Smooth muscle cell (in vitro differentiated cells): ENCODE data around the gene MAN1B1. TPM values are rescaled to one million over a fixed set of nuclear protein-coding genes. Genes with fewer than 3 reads are reported as not detected.

Source experiments
- DNase-seq: peaks from one replicate; lab custom pipeline; 2025; ENCODE audit not compliant: unreplicated experiment; lab: John Stamatoyannopoulos, UW
- H2AFZ ChIP-seq: fragments of 200-600 bp; sonication (generic); 2 replicates; pipeline ENCODE4 v1.6.0; 2016; ENCODE audit warnings: antibody characterized with exemption, low read depth, mild to moderate bottlenecking
- H3F3A ChIP-seq: fragments of 200-600 bp; sonication (generic); 2 replicates; pipeline ENCODE4 v1.6.0; 2017; ENCODE audit warnings: antibody characterized with exemption, low read depth
- H3K27ac ChIP-seq: fragments of 200-600 bp; sonication (generic); 2 replicates; pipeline ENCODE4 v1.5.1; 2016; ENCODE audit warnings: low read depth, mild to moderate bottlenecking
- H3K27me3 ChIP-seq: fragments of 200-600 bp; sonication (generic); 2 replicates; pipeline ENCODE4 v1.6.1; 2016; ENCODE audit warnings: low read depth, mild to moderate bottlenecking
- H3K36me3 ChIP-seq: fragments of 200-600 bp; sonication (generic); 2 replicates; pipeline ENCODE4 v1.5.1; 2016; ENCODE audit warnings: low read depth
- H3K4me1 ChIP-seq: fragments of 200-600 bp; sonication (generic); 2 replicates; pipeline ENCODE4 v1.5.1; 2016; ENCODE audit warnings: low read depth
- H3K4me2 ChIP-seq: fragments of 200-600 bp; sonication (generic); 2 replicates; pipeline ENCODE4 v1.6.0; 2016; ENCODE audit warnings: mild to moderate bottlenecking
- H3K4me3 ChIP-seq: fragments of 200-600 bp; sonication (generic); 2 replicates; pipeline ENCODE4 v1.5.1; 2016; ENCODE audit warnings: mild to moderate bottlenecking
- H3K79me2 ChIP-seq: fragments of 200-600 bp; sonication (generic); 2 replicates; pipeline ENCODE4 v1.6.0; 2016; ENCODE audit warnings: low read depth, mild to moderate bottlenecking
- H3K9ac ChIP-seq: fragments of 200-600 bp; sonication (generic); 2 replicates; pipeline ENCODE4 v1.6.0; 2016; ENCODE audit warnings: low read depth
- H3K9me3 ChIP-seq: fragments of 200-600 bp; sonication (generic); replicated peaks from 2 replicates; pipeline ENCODE4 v1.5.1; 2016; ENCODE audit warnings: low read depth
- H4K20me1 ChIP-seq: fragments of 200-600 bp; sonication (generic); 2 replicates; pipeline ENCODE4 v1.6.0; 2016; ENCODE audit warnings: low read depth
- WGBS: methylation state at CpG from one replicate; pipeline ENCODE4 v1.1.7; 2016; ENCODE audit warnings: low lambda C conversion rate; 5-methylcytosine and 5-hydroxymethylcytosine counted together
- polyA plus RNA-seq: library from polyadenylated mRNA; unstranded; fragments of >200 nt; fragmentation: Nextera tagmentation; extraction: Ambion mirVana; gene quantifications from 2 replicates; pipeline ENCODE4 v1.2.1, GENCODE V29; 2016
- total RNA-seq: library from RNA; depleted of rRNA; stranded (reverse); fragments of >200 nt; gene quantifications from 2 replicates; pipeline ENCODE4 v1.2.3, GENCODE V29; 2014
- TF ChIP-seq, protein P1 (sequence below): fragments of 200-600 bp; sonication (generic); IDR thresholded peaks from 2 replicates; pipeline ENCODE4 v1.5.1; 2017; ENCODE audit warnings: borderline replicate concordance, mild to moderate bottlenecking, antibody characterized with exemption; ENCODE audit not compliant: insufficient read depth, poor library complexity, severe bottlenecking

MAN1B1 gene
- total and polyA plus RNA-seq, 2 experiments from 2014 or later: 62.9 to 97.1 TPM

DNA sequence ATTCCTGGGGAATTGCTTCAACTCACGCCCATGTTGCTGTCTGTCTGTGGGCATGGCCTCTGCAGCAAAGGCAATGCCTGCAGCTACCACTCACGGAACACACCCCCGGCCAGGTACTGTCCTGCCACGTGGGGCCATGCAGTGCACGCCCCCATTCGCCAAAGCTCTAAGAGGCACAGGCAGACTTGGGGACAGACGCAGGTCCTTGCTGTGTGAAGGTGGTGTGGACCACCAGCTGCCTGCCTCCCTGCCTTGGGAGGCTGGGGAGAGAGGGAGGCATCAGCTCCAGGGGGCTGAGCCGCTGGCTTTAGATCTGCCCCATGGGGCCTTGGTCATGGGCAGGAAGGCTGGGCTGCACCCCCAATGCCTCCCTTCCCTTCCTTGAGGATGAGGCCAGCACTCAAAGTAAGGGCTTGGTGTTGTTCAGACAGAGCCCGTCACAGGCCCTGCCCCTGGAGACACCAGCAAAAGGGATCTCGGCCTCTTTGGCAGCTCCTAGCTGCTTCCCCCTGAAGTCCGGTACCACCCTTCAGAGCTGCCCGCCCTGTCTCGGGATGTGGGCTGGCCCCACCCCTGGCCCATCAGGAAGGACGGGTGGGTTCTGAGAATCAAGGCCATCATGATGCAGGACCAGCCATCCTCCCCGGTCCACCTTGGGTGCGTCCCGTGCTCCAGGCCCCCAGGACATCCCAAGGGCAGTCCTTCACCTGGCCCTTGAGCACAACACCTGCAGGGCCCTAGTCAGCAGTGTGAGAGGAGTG, 54.4 kb downstream of the MAN1B1 start:
- WGBS: 82% methylated on average over 15 of the region's 17 CpGs
- Histone ChIP-seq H3F3A (no peaks in the 10 kb centered on the region), H3K4me3 (no peak overlapping the region), H2AFZ (no peak overlapping the region), H3K9me3 (no peaks in the 10 kb centered on the region), H4K20me1 (no peaks in the 10 kb centered on the region), H3K4me2 (no peak overlapping the region), H3K36me3 (no peaks in the 10 kb centered on the region), H3K27me3 (peaks cover 72% of the 10 kb centered on the region), H3K79me2 (no peaks in the 10 kb centered on the region), H3K4me1 (no peaks in the 10 kb centered on the region), H3K9ac (no peak overlapping the region), H3K27ac (no peak overlapping the region)
- TF ChIP-seq, protein P1, sequence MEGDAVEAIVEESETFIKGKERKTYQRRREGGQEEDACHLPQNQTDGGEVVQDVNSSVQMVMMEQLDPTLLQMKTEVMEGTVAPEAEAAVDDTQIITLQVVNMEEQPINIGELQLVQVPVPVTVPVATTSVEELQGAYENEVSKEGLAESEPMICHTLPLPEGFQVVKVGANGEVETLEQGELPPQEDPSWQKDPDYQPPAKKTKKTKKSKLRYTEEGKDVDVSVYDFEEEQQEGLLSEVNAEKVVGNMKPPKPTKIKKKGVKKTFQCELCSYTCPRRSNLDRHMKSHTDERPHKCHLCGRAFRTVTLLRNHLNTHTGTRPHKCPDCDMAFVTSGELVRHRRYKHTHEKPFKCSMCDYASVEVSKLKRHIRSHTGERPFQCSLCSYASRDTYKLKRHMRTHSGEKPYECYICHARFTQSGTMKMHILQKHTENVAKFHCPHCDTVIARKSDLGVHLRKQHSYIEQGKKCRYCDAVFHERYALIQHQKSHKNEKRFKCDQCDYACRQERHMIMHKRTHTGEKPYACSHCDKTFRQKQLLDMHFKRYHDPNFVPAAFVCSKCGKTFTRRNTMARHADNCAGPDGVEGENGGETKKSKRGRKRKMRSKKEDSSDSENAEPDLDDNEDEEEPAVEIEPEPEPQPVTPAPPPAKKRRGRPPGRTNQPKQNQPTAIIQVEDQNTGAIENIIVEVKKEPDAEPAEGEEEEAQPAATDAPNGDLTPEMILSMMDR: no peak
- DNase-seq: no peak

DNA sequence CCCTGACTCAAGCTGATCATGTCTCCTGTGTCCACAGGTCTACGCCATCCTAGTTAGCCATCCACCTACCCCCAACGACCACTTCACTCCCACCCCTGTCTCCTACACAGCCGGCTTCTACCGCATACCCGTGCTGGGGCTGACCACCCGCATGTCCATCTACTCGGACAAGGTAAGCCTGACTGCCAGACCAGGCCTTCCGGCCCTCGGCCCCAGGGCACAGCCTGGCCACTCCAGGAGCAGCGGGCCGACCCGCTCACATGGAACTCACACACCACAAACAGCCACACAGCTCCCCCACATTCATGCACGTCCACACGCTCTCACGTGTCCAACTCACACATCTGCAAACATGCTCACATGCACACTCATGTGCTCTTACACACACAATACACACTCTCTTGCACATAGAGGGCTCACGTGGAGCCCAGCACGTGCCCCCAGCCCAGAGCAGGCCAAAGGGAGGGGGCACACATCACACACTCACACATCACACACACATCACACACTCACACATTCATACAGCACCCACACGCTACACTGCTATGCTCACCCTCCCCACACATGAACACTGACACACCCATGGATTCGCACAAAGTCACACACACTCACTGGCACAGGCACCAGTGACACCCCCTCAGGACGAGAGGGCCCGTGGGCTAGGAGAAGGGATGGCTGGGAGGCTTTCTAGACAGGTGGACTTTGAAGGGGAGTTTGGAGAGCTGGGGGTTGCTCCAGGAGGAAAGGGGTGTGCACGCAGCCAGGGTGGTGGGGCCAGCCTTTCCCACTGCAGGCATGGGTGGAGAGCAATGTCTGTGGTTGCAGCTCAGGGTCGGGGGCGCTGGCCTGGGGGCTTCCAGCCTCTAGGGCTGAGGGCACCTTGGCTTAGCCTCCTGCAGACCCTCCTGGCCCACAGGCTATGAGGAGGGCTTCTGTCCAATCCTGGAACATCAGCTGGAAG, 55.5 kb downstream of the MAN1B1 start:
- Histone ChIP-seq H3K79me2 (no peaks in the 10 kb centered on the region), H2AFZ (no peak overlapping the region), H3F3A (no peaks in the 10 kb centered on the region), H3K9me3 (no peaks in the 10 kb centered on the region), H3K4me2 (no peak overlapping the region), H3K4me3 (no peak overlapping the region), H3K27ac (no peak overlapping the region), H3K9ac (no peak overlapping the region), H3K36me3 (no peaks in the 10 kb centered on the region), H3K4me1 (no peaks in the 10 kb centered on the region), H4K20me1 (no peaks in the 10 kb centered on the region), H3K27me3 (peaks cover 62% of the 10 kb centered on the region)
- TF ChIP-seq, protein P1: no peak
- WGBS: 79% methylated on average over 24 of the region's 24 CpGs
- DNase-seq: no peak

DNA sequence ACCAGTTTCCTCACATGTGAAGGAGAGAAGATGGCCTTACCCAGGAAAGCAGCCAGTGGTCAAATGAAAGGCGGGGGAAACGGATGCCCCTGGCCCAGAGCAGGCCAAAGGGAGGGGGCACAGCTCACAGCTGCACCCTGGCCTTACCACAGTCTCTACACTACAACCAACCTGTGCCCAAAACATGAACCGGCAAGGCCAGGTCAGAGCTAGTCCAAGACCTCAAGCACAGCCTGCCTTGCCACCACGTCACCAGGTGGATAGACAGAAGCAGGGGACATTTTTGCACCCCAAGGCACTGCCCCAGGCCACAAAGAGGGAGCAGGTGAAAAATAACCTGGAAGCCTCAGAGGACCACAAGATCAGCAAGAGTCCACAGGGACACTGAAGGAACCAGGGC, 56.7 kb downstream of the MAN1B1 start:
- no peak overlapping the region for H3K4me3 ChIP-seq
- WGBS: 85% methylated on average over 4 of the region's 4 CpGs
- no peak for DNase-seq

More for the DNA sequence above, 56.7 kb downstream of the MAN1B1 start:
- Histone ChIP-seq H3K27me3 (peaks cover 51% of the 10 kb centered on the region), H3K4me1 (no peaks in the 10 kb centered on the region), H3K79me2 (no peaks in the 10 kb centered on the region), H3K4me2 (no peak overlapping the region), H2AFZ (no peak overlapping the region), H3K27ac (no peak overlapping the region), H4K20me1 (no peaks in the 10 kb centered on the region), H3K36me3 (no peaks in the 10 kb centered on the region), H3K9me3 (no peaks in the 10 kb centered on the region), H3K9ac (no peak overlapping the region), H3F3A (no peaks in the 10 kb centered on the region)
- TF ChIP-seq, protein P1: no peak
